HG02884 (cell line): Measurements from ENCODE around the gene HESX1.

Experiments used
- ATAC-seq: cut with Tn5 transposase; IDR thresholded peaks from one replicate; pipeline ENCODE4 v1.9.1; 2021; ENCODE audit warnings: mild to moderate bottlenecking, moderate library complexity; ENCODE audit not compliant: unreplicated experiment

Gene HESX1

GRCh38 chr3:57169108-57169507 is 30.7 kb downstream of the HESX1 start:
- no peak for ATAC-seq

- ATAC-seq = no peak
Measured at GRCh38 chr3:57168151-57168550, 31.6 kb downstream of the HESX1 start.

GRCh38 chr3:57166660-57167059 is 33.1 kb downstream of the HESX1 start:
- ATAC-seq = no peak

- no peak for ATAC-seq
Measured at GRCh38 chr3:57165641-57166040, 34.1 kb downstream of the HESX1 start.

- ATAC-seq = no peak
Measured at GRCh38 chr3:57164657-57165573, 34.9 kb downstream of the HESX1 start, which contains the start of gene IL17RD. Gene IL17RD (minus strand): TSS chr3:57165353. CDS start chr3:57165286, 67 bp downstream.

- ATAC-seq = no peak
Measured at GRCh38 chr3:57164217-57164656, 35.5 kb downstream of the HESX1 start.

GRCh38 chr3:57163751-57164150 is 36.0 kb downstream of the HESX1 start:
- no peak for ATAC-seq

- no peak for ATAC-seq
Measured at GRCh38 chr3:57161915-57162314, 37.9 kb downstream of the HESX1 start.

- no peak for ATAC-seq
Measured at GRCh38 chr3:57160765-57161538, 38.8 kb downstream of the HESX1 start.

GRCh38 chr3:57160076-57160764 is 39.6 kb downstream of the HESX1 start:
- ATAC-seq = no peak

- ATAC-seq = no peak
Measured at GRCh38 chr3:57158813-57159738, 40.7 kb downstream of the HESX1 start.

- no peak for ATAC-seq
Measured at GRCh38 chr3:57158325-57158724, 41.5 kb downstream of the HESX1 start.

GRCh38 chr3:57157545-57157944 is 42.2 kb downstream of the HESX1 start:
- no peak for ATAC-seq

- no peak for ATAC-seq
Measured at GRCh38 chr3:57155310-57155643, 44.5 kb downstream of the HESX1 start.

GRCh38 chr3:57154470-57155309 is 45.1 kb downstream of the HESX1 start:
- no peak for ATAC-seq

GRCh38 chr3:57152151-57153143 is 47.3 kb downstream of the HESX1 start:
- no peak for ATAC-seq

GRCh38 chr3:57151749-57152148 is 48.0 kb downstream of the HESX1 start:
- no peak for ATAC-seq

- ATAC-seq = no peak
Measured at GRCh38 chr3:57151021-57151449, 48.7 kb downstream of the HESX1 start.
